HCT116 (cell line): ENCODE results near the gene GEMIN2. TPM values are rescaled to one million over a fixed set of nuclear protein-coding genes. Genes with fewer than 3 reads are reported as not detected.

ENCODE experiments used
- TCF7L2 ChIP-seq: IDR thresholded peaks from 2 replicates; pipeline ENCODE4 v1.7.0; 2011; ENCODE audit warnings: borderline replicate concordance, inconsistent platforms; ENCODE audit not compliant: insufficient read depth, insufficient read length; ENCODE audit errors: extremely low read depth
- ZNF274 ChIP-seq: fragments of 200-500 bp; sonication (Bioruptor generic); IDR thresholded peaks from 2 replicates; pipeline ENCODE4 v1.6.1; 2014; ENCODE audit warnings: mild to moderate bottlenecking, low read depth, low read length, inconsistent platforms
- total RNA-seq: library from RNA; stranded (reverse); gene quantifications from one replicate; pipeline ENCODE4 v1.2.1, GENCODE V29; 2021; ENCODE audit not compliant: unreplicated experiment

Gene GEMIN2
- total RNA-seq, 1 experiment from 2014 or later, result 27.3 TPM

DNA sequence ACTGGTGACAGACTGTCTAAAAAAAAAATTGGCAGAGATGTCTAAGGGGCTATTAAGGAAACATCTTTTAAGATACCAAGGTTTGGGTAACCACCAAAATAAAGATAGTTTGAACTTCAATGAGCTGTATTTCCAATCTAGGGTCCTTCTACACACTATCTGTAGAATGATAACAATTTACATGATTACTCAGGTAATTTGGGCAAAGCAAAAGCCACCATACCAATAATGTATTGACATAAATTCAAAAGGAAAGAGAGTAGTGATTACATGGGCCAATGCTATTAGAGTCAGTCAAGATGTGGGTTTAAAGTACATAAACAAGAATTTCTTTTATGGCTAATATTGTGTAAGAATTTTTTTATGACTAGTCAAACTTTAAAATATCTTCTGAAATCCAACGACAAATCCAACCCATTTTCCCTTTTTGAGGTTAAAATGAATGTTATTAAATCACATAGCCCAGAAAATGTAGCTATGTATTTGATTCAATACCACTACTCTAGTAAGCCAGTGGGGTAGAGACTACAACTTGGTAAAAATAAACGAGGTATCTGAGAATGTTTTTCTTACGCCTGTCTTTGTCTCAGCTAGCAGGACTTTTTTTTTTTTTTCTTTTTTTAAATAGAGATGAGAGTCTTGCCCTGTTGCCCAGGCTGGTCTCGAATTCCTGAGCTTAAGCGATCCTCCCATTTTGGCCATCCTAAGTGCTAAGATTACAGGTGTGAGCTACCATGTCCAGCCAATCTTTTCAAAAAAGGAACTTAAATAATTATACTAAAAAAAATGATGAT, 71.3 kb downstream of the GEMIN2 start (continued):
- TF ChIP-seq ZNF274 (no peak), TCF7L2 (no peak)

Other genes starting within 250 kb of the GEMIN2 start
- 81.7 TPM for gene SEC23A, start 11.1 kb upstream of the GEMIN2 start, total RNA-seq
- 26.1 TPM for gene TRAPPC6B, start 56.0 kb downstream of the GEMIN2 start, total RNA-seq
- 97.9 TPM for gene PNN, start 60.9 kb downstream of the GEMIN2 start, total RNA-seq
- 31.1 TPM for gene MIA2, start 119.6 kb downstream of the GEMIN2 start, total RNA-seq